K562 (cell line): Measurements from ENCODE around the gene COL15A1. TPM values are rescaled to one million over a fixed set of nuclear protein-coding genes. Genes with fewer than 3 reads are reported as not detected.

Source experiments
- ATAC-seq: fragments of 200-7000 bp; cut with Tn5 transposase; 3 replicates; pipeline ENCODE4 v1.9.1; 2020; ENCODE audit warnings: moderate library complexity
- BruUV-seq: library from RNA; stranded (reverse); fragments of 400-500 nt; replicated peaks from 2 replicates; lab custom pipeline; 2021; lab: Mats Ljungman, UMichigan
- CTCF ChIA-PET: fragments of 300-600 bp; formaldehyde crosslinking; extraction: SDS; loops from one replicate; lab custom pipeline; 2021; ENCODE audit warnings: low intra/inter-chr PET ratio; lab: Yijun Ruan, JAX
- POLR2A ChIA-PET: fragments of 300-600, 350-650 bp; sonication (Branson Sonifier 250); formaldehyde crosslinking; extraction: SDS; loops from one replicate; lab custom pipeline; 2021; ENCODE audit warnings: antibody characterized with exemption, inconsistent platforms; lab: Yijun Ruan, JAX
- DNase-seq, 4 experiments: peaks; one replicate each; pipeline versions ENCODE4 v3.0.0 to v3.0.0-alpha.2; 2011 to 2018; ENCODE audit warnings: low spot score in 3 of 4, mixed read lengths in 3 of 4; ENCODE audit errors: extremely low read depth in 1 of 4
- FAIRE-seq: peaks from 2 replicates; lab custom pipeline; 2011; peaks lifted over from hg19 to GRCh38; lab: Jason Lieb, UNC
- H2AFZ ChIP-seq: 2 replicates; pipeline ENCODE4 v1.6.0; 2011; ENCODE audit warnings: low read depth, low read length, control low read depth, inconsistent platforms
- H3K27ac ChIP-seq: fragments of 200-600 bp; 3 replicates; pipeline ENCODE4 v1.8.0; 2011; ENCODE audit warnings: low read depth, mild to moderate bottlenecking, control low read depth, inconsistent platforms, low read length, moderate library complexity, mixed read lengths; ENCODE audit errors: extremely low read depth
- H3K27me3 ChIP-seq, 2 experiments: fragments of 300-600 bp in 1 of 2; 2 replicates in 1 of 2; 3 replicates in 1 of 2; pipeline versions ENCODE4 v1.6.0 to v1.8.0; 2011; ENCODE audit warnings: inconsistent platforms in 2 of 2, low read length in 2 of 2, mild to moderate bottlenecking in 1 of 2, mixed read lengths in 1 of 2, moderate library complexity in 1 of 2; ENCODE audit not compliant: control insufficient read depth in 2 of 2, insufficient read depth in 2 of 2
- H3K36me3 ChIP-seq: fragments of 300-600 bp; 3 replicates; pipeline ENCODE4 v1.8.0; 2011; ENCODE audit warnings: mild to moderate bottlenecking, low read length, inconsistent platforms; ENCODE audit not compliant: control insufficient read depth, insufficient read depth
- H3K4me1 ChIP-seq, 2 experiments: fragments of 200-600 bp in 1 of 2; replicated peaks in 1 of 2; 2 replicates in 1 of 2; 3 replicates in 1 of 2; pipeline versions ENCODE4 v1.5.1 to v1.8.0; 2011; ENCODE audit warnings: inconsistent platforms in 2 of 2, low read length in 2 of 2, mild to moderate bottlenecking in 1 of 2, mixed read lengths in 1 of 2, moderate library complexity in 1 of 2; ENCODE audit not compliant: control insufficient read depth in 2 of 2, insufficient read depth in 2 of 2
- H3K4me2 ChIP-seq: 2 replicates; pipeline ENCODE4 v1.6.1; 2011; ENCODE audit warnings: low read length, control low read depth, inconsistent platforms, mixed read lengths; ENCODE audit not compliant: insufficient read depth
- H3K4me3 ChIP-seq: fragments of 200-600 bp; sonication (generic), shearing (Covaris generic); 2 replicates; pipeline ENCODE4 v1.5.1; 2016; ENCODE audit warnings: control low read depth, inconsistent platforms
- H3K79me2 ChIP-seq: fragments of 200-600 bp; 3 replicates; pipeline ENCODE4 v1.8.0; 2011; ENCODE audit warnings: low read length, inconsistent platforms; ENCODE audit not compliant: control insufficient read depth, insufficient read depth
- H3K9ac ChIP-seq, 2 experiments: 2 replicates each; pipeline versions ENCODE4 v1.6.0 to v1.6.1; 2011; ENCODE audit warnings: low read depth in 2 of 2, low read length in 2 of 2, control low read depth in 1 of 2, inconsistent platforms in 1 of 2, mild to moderate bottlenecking in 1 of 2, mixed read lengths in 1 of 2; ENCODE audit not compliant: insufficient read depth in 1 of 2
- H3K9me1 ChIP-seq: one replicate; pipeline ENCODE4 v1.6.0; 2011; ENCODE audit warnings: inconsistent platforms, mild to moderate bottlenecking, low read length, moderate library complexity; ENCODE audit not compliant: control insufficient read depth, insufficient read depth
- H3K9me3 ChIP-seq: replicated peaks from 2 replicates; pipeline ENCODE4 v1.5.1; 2011; ENCODE audit warnings: low read depth, low read length, inconsistent platforms; ENCODE audit not compliant: control insufficient read depth, insufficient read depth
- H4K20me1 ChIP-seq: replicated peaks from 2 replicates; pipeline ENCODE4 v1.6.1; 2011; ENCODE audit warnings: low read length, inconsistent platforms, mixed read lengths; ENCODE audit not compliant: control insufficient read depth, insufficient read depth
- ARID3B ChIP-seq: fragments of 250-450 bp; sonication (Bioruptor Pico); IDR thresholded peaks from 2 replicates; pipeline ENCODE4 v1.4.0; 2020; ENCODE audit warnings: borderline replicate concordance
- ELF2 ChIP-seq: fragments of 250-450 bp; sonication (Bioruptor Pico); IDR thresholded peaks from 2 replicates; pipeline ENCODE4 v1.5.0; 2021; ENCODE audit warnings: mild to moderate bottlenecking
- HMG20B ChIP-seq: fragments of 250-450 bp; sonication (Bioruptor Pico); IDR thresholded peaks from 2 replicates; pipeline ENCODE4 v1.5.0; 2021; ENCODE audit warnings: mild to moderate bottlenecking
- IRF9 ChIP-seq: fragments of 450-650 bp; IDR thresholded peaks from 2 replicates; pipeline ENCODE4 v1.6.1; 2016; ENCODE audit warnings: missing biosample characterization, missing genetic modification characterization
- ZNF644 ChIP-seq: fragments of 200-800 bp; sonication (Bioruptor generic); IDR thresholded peaks from 2 replicates; pipeline ENCODE4 v1.6.1; 2016; ENCODE audit warnings: low read depth, missing genetic modification characterization, missing compliant biosample characterization
- ZZZ3 ChIP-seq: fragments of 450-650 bp; IDR thresholded peaks from 2 replicates; pipeline ENCODE4 v1.6.1; 2016; ENCODE audit warnings: antibody characterized with exemption, mild to moderate bottlenecking, moderate library complexity
- WGBS: fragments of 100-300 bp; shearing (Covaris generic); methylation state at CpG from one replicate; pipeline ENCODE4 v1.1.6; 2016; ENCODE audit warnings: low coverage, mixed read lengths; ENCODE audit not compliant: insufficient coverage; ENCODE audit errors: missing lambda C conversion rate; 5-methylcytosine and 5-hydroxymethylcytosine counted together
- in situ Hi-C: fragments of 300-500 bp; cut with MboI; formaldehyde crosslinking; loops from 4 replicates; pipeline ENCODE4 v1.15.0; 2018; ENCODE audit warnings: inconsistent platforms, mixed read lengths
- intact Hi-C: fragments of 100-400 bp; cut with micrococcal nuclease; formaldehyde crosslinking; loops from 2 replicates; pipeline ENCODE4 v1.14.2; 2022
- polyA plus RNA-seq, 8 experiments: library from polyadenylated mRNA; depleted of rRNA in 4 of 8; stranded (reverse) in 5 of 8; unstranded in 3 of 8; fragments of >200 nt; fragmentation: Nextera tagmentation in 2 of 8; fragmentation: Illumina TruSeq in 1 of 8; extraction: Ambion mirVana in 2 of 8; extraction: Trizol in 1 of 8; gene quantifications; 2 replicates each; pipeline versions ENCODE4 v1.2.1 to v1.2.3, GENCODE V29; 2011 to 2014; ENCODE audit warnings: inconsistent platforms in 1 of 8, missing spikeins in 1 of 8
- total RNA-seq, 7 experiments: library from RNA; depleted of rRNA in 6 of 7; stranded (reverse); fragments of >200 nt in 6 of 7; fragmentation: Illumina TruSeq in 2 of 7; extraction: Trizol in 2 of 7; gene quantifications; 2 replicates each; pipeline versions ENCODE4 v1.2.1 to v1.2.3, GENCODE V29; 2011 to 2021; ENCODE audit warnings: low replicate concordance in 1 of 7
- TF ChIP-seq, protein P1 (sequence below): sonication (generic); formaldehyde crosslinking; IDR thresholded peaks from 2 replicates; pipeline ENCODE4 v1.9.0; 2022; ENCODE audit warnings: mild to moderate bottlenecking, missing genetic modification reagents

COL15A1 gene
- total and polyA plus RNA-seq, 9 of the 15 experiments (the other 6 are each of a cell fraction or from before 2014, with no cell fraction given): 0.46 to 5.1 (median 2.6) TPM

DNA sequence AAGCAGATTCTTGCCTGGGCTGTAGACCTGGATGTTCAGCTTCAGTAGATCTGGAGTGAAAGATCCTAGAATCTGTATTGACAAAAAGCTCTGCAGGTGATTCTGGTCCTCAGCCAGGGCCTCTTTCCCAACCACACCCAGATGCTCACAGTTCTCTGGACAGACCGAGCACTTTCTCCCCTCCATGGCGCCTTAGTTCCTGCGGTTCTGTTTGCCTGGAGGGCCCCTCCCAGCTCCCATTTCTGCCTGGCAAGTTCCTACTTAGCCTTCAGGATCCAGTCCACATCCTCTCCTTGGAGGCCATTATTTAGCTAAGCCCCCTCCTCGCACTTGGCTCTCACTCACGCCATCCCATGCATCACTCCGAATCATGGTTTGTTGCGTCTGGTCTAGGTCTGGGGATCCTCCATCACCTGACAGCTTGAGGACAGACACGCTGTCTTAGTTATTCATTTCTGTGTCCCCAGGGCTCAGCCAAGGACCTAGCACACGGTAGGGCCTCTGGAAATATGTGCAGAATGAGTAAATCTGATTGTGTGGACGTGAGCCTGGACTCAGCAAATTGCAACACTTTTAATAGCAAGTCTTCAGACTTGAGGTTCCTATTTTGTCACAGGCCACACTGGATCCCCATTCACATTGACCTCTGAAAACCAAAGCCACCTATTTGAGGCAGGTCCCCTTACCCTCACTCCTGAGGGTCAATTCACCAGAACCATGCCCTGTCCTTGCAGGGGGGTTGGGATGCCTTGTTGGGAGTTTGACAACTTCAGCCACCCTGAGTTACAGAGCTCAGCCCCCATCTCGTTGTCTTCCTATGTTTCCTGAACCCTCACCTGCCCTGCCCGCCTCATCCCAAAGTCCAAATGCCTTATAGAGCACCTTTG, 50.7 kb downstream of the COL15A1 start:
- H3K4me2 ChIP-seq: no peak overlapping the region
- H3K4me3 ChIP-seq: no peak overlapping the region
- no peak overlapping the region for H3K9ac ChIP-seq
- no peaks in the 10 kb centered on the region for H4K20me1 ChIP-seq
- no peaks in the 10 kb centered on the region for H3K36me3 ChIP-seq
- ATAC-seq: no peak
- no peak for TF ChIP-seq HMG20B
- no peak for TF ChIP-seq ZZZ3
- no peak for TF ChIP-seq ZNF644
- TF ChIP-seq IRF9 (tag): no peak
- TF ChIP-seq, protein P1, sequence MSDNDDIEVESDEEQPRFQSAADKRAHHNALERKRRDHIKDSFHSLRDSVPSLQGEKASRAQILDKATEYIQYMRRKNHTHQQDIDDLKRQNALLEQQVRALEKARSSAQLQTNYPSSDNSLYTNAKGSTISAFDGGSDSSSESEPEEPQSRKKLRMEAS (CRISPR knock-in tag): no peak
- no peak for TF ChIP-seq ARID3B (CRISPR knock-in tag)
- TF ChIP-seq ELF2: no peak
- H3K9me3 ChIP-seq: no peaks in the 10 kb centered on the region; the same call in 1 of the 2 replicates
- ChIA-PET POLR2A (interaction anchor here (0.6 to 0.7 kb wide), 2 partner anchors 10 to 1019 kb away, joined by 3 read pairs; no protein-coding TSS in a partner anchor), CTCF (no interaction called here)
- H3K4me1 ChIP-seq: peaks cover 7 to 11% of the 10 kb centered on the region in 2 experiments; a peak in 4 of 5 replicates
- DNase-seq: no peak
- WGBS: 28% methylated on average over 12 of the region's 12 CpGs
- BruUV-seq: no TSS peak
- no peaks in the 10 kb centered on the region for H3K79me2 ChIP-seq
- H3K27me3 ChIP-seq: 0 out of 5 replicates have a peak, but pooled peaks cover 0 to 4% of the 10 kb centered on the region in 2 experiments
- intact Hi-C loops: no loop called here
- H3K9me1 ChIP-seq: no peaks in the 10 kb centered on the region
- no peak overlapping the region for H3K27ac ChIP-seq
- in situ Hi-C loops: loop anchor here (5.0 kb wide), 1 partner anchor 147 kb away; no protein-coding TSS in a partner anchor
- H2AFZ ChIP-seq: no peak overlapping the region
- no peak for FAIRE-seq
